ENCODE results near the gene TNS1. TPM values are rescaled to one million over a fixed set of nuclear protein-coding genes. Genes with fewer than 3 reads are reported as not detected.

Gene TNS1
- total RNA-seq, 1 donor from 2014 or later, result 14.5 TPM

GRCh38 chr2:217919204-217919603 lies 83.6 kb downstream of the TNS1 start:
- no peaks in the 10 kb centered on the region for H3K36me3 Mint-ChIP-seq (ENCODE audit: low read depth)
- H3K4me3 Mint-ChIP-seq, result no peak overlapping the region
- no peaks in the 10 kb centered on the region for H3K9me3 Mint-ChIP-seq
- peaks cover 4% of the 10 kb centered on the region for H3K27me3 Mint-ChIP-seq (ENCODE audit: low read depth)
- H3K4me1 Mint-ChIP-seq, result peaks cover 29% of the 10 kb centered on the region
- no peak for DNase-seq (ENCODE audit: low read depth, low spot score)
- TF ChIP-seq CTCF (conservative IDR thresholded peaks at IDR 0.05), result no peak
- no peak overlapping the region for H3K27ac Mint-ChIP-seq (ENCODE audit: unreplicated experiment)

GRCh38 chr2:217918308-217919024 lies 84.3 kb downstream of the TNS1 start:
- H3K4me1 Mint-ChIP-seq, result peaks cover 33% of the 10 kb centered on the region
- peak; percentile 35 for TF ChIP-seq CTCF (conservative IDR thresholded peaks at IDR 0.05)
- no peak for DNase-seq (ENCODE audit: low read depth, low spot score)
- no peaks in the 10 kb centered on the region for H3K36me3 Mint-ChIP-seq (ENCODE audit: low read depth)
- no peaks in the 10 kb centered on the region for H3K9me3 Mint-ChIP-seq
- H3K27ac Mint-ChIP-seq (ENCODE audit: unreplicated experiment), result no peak overlapping the region
- H3K4me3 Mint-ChIP-seq, result no peak overlapping the region
- peaks cover 4% of the 10 kb centered on the region for H3K27me3 Mint-ChIP-seq (ENCODE audit: low read depth)

GRCh38 chr2:217916504-217917254 lies 86.1 kb downstream of the TNS1 start:
- Mint-ChIP-seq H3K36me3 (ENCODE audit: low read depth) (no peaks in the 10 kb centered on the region), H3K27me3 (ENCODE audit: low read depth) (peaks cover 4% of the 10 kb centered on the region), H3K4me3 (no peak overlapping the region), H3K4me1 (peaks cover 40% of the 10 kb centered on the region), H3K27ac (ENCODE audit: unreplicated experiment) (no peak overlapping the region), H3K9me3 (no peaks in the 10 kb centered on the region)
- no peak for TF ChIP-seq CTCF (conservative IDR thresholded peaks at IDR 0.05)
- DNase-seq (ENCODE audit: low read depth, low spot score), result no peak

- Mint-ChIP-seq H3K27ac (ENCODE audit: unreplicated experiment) (no peak overlapping the region), H3K9me3 (no peaks in the 10 kb centered on the region), H3K27me3 (ENCODE audit: low read depth) (peaks cover 4% of the 10 kb centered on the region), H3K36me3 (ENCODE audit: low read depth) (no peaks in the 10 kb centered on the region), H3K4me1 (peaks cover 39% of the 10 kb centered on the region), H3K4me3 (no peak overlapping the region)
- TF ChIP-seq CTCF (conservative IDR thresholded peaks at IDR 0.05), result no peak
- no peak for DNase-seq (ENCODE audit: low read depth, low spot score)
Measured at GRCh38 chr2:217915706-217916105, 87.1 kb downstream of the TNS1 start.

- Mint-ChIP-seq H3K4me1 (peaks cover 31% of the 10 kb centered on the region), H3K27ac (ENCODE audit: unreplicated experiment) (peak overlapping the region; percentile 47), H3K36me3 (ENCODE audit: low read depth) (no peaks in the 10 kb centered on the region), H3K4me3 (no peak overlapping the region), H3K27me3 (ENCODE audit: low read depth) (peaks cover under 1% of the 10 kb centered on the region), H3K9me3 (no peaks in the 10 kb centered on the region)
- DNase-seq (ENCODE audit: low read depth, low spot score), result no peak
- no peak for TF ChIP-seq CTCF (conservative IDR thresholded peaks at IDR 0.05)
Measured at GRCh38 chr2:217914878-217915277, 87.9 kb downstream of the TNS1 start.

Measured in neural crest cell (in vitro differentiated cells).